ENCODE measurements around the gene KCTD4.

DNA sequence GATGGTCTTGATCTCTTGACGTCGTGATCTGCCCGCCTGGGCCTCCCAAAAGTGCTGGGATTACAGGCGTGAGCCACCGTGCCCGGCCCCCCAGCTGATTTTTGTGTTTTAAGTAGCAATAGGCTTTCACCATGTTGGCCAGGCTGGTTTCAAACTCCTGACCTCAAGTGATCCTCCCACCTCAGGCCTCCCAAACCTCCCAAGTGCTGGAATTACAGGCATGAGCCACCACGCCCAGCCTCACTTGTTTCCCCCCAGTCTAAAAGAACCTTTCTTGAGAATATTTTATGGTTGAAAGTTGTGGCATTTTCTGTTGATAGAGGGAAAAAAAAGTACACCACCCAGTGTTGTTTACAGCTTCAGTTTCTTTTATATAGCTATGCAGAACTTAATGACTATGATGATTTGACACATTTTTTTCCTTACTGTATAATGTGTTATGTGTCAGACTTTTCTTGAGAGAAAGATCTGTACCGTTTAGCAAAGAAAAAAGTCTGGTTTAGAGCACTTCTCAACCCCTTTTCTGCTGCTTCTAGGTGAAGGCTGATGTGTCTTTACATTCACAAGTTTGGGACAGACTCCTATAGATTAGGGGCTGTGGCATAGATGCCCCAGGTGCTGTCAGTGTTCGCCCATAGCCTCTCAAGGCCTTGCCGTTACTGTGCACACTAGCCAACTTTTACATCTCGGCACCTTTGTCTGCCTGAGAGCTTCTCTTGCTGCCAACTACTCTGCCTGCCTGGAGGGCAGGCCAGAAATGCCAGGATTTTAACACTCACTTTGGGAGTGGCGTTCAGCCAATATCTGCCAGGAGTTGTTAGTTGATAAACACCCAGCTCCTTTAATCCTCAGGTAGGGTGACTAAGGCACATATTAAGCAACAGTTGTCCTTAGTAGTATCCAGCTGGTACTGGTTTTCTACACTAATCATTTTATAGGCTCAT, 33.0 kb downstream of the KCTD4 start:
- TF ChIP-seq, protein P1, sequence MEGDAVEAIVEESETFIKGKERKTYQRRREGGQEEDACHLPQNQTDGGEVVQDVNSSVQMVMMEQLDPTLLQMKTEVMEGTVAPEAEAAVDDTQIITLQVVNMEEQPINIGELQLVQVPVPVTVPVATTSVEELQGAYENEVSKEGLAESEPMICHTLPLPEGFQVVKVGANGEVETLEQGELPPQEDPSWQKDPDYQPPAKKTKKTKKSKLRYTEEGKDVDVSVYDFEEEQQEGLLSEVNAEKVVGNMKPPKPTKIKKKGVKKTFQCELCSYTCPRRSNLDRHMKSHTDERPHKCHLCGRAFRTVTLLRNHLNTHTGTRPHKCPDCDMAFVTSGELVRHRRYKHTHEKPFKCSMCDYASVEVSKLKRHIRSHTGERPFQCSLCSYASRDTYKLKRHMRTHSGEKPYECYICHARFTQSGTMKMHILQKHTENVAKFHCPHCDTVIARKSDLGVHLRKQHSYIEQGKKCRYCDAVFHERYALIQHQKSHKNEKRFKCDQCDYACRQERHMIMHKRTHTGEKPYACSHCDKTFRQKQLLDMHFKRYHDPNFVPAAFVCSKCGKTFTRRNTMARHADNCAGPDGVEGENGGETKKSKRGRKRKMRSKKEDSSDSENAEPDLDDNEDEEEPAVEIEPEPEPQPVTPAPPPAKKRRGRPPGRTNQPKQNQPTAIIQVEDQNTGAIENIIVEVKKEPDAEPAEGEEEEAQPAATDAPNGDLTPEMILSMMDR (conservative IDR thresholded peaks at IDR 0.05 in 1 of 2, IDR thresholded peaks at IDR 0.05 in 1 of 2; ENCODE audit: extremely low read depth in 1 of 2, insufficient read depth in 1 of 2, low read depth in 1 of 2, low read length in 2 of 2): no peak
- no peak for TF ChIP-seq EZH2 (IDR thresholded peaks at IDR 0.05; ENCODE audit: borderline replicate concordance, low read length)

All from mammary epithelial cell (primary cell).